Cardiac muscle cell (in vitro differentiated cells and primary cell): ENCODE data around the gene SUPT4H1. TPM values are rescaled to one million over a fixed set of nuclear protein-coding genes. Genes with fewer than 3 reads are reported as not detected.

Source experiments
- DNase-seq, 2 donors: peaks; one replicate each; pipeline versions ENCODE4 v3.0.0 to v3.0.0-alpha.2; 2010 to 2017; ENCODE audit warnings: low read depth in 1 of 2, low spot score in 1 of 2
- H3K27ac ChIP-seq: fragments of 200-600 bp; sonication (generic); 2 replicates; pipeline ENCODE4 v1.5.1; 2016
- H3K27me3 ChIP-seq: fragments of 200-600 bp; sonication (generic); 2 replicates; pipeline ENCODE4 v1.6.0; 2016; ENCODE audit warnings: control low read depth
- H3K36me3 ChIP-seq: fragments of 200-600 bp; sonication (generic); 2 replicates; pipeline ENCODE4 v1.5.1; 2016; ENCODE audit warnings: control low read depth
- H3K4me1 ChIP-seq: fragments of 200-600 bp; sonication (generic); 2 replicates; pipeline ENCODE4 v1.8.1; 2017; ENCODE audit warnings: low read depth, mild to moderate bottlenecking, mixed run types
- H3K4me3 ChIP-seq: fragments of 200-600 bp; sonication (generic); 2 replicates; pipeline ENCODE4 v1.5.1; 2016; ENCODE audit warnings: mild to moderate bottlenecking
- H3K9me3 ChIP-seq: fragments of 200-600 bp; sonication (generic); 2 replicates; pipeline ENCODE4 v1.5.1; 2017; ENCODE audit warnings: low read depth, mild to moderate bottlenecking, control low read depth
- polyA plus RNA-seq: library from polyadenylated mRNA; unstranded; fragments of >200 nt; fragmentation: Nextera tagmentation; extraction: Ambion mirVana; gene quantifications from 2 replicates; pipeline ENCODE4 v1.2.1, GENCODE V29; 2016
- total RNA-seq: library from RNA; depleted of rRNA; stranded (reverse); fragments of >200 nt; gene quantifications from 2 replicates; pipeline ENCODE4 v1.2.3, GENCODE V29; 2016
- TF ChIP-seq, protein P1 (sequence below): IDR thresholded peaks from 2 replicates; pipeline ENCODE4 v1.5.1; 2012; ENCODE audit warnings: low read depth, mild to moderate bottlenecking, low read length

Gene SUPT4H1
- total and polyA plus RNA-seq, 2 experiments from 2014 or later: 97.9 to 152 TPM

DNA sequence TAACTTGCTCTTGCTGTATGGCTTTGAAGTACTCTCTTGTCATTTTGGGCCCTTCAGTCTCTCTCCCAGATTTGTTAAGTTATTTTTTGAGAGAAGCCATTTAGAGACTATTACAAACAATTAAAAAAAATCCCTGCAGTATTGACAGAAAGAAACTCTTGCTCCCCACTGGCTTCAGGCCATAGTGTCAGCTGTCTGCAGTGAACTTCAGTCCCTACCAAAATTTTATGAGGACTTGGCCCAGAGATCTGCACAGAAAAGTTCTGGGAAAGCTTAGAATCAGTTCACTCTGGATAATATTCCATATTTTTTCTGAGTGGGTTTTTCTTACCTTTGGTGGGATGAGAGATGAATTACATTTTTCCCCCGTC is 30.9 kb upstream of the SUPT4H1 start:
- Histone ChIP-seq H3K27me3 (no peaks in the 10 kb centered on the region), H3K4me1 (peaks cover 8% of the 10 kb centered on the region)

DNA sequence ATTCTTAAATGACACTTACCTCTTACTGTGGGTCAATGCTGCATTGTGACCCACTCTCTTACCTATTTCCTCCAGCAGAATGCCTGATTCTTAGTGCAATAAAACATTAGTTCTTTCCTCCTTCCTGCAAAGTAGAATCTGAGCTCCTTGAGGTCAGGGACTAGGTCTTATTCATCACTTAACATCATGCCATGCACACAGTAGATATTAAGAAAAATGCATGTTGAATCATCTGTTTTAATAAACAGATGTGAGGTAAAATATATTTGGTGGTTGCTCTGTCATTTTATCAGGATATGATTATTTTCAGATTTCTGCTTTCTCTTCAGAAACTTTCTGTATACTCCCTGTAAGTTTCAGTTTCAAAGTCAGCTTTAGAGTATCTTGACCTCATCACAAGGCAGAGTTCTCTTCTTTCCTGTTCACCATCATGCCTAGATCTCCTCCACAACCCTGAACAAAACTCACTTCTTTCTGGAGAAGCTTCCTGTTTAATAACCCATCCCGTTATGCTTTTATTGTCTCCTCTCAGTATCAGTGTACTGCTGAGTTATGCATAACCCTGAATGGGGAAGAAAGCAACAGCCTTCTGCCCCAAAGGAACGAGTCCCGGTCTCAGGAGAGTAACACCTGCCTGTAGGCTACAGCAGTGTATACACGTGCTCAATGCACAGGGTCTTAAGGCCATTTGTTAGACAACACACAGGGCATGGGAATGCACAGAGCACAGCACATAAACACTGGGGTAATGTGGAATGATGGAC is 30.3 kb upstream of the SUPT4H1 start:
- Histone ChIP-seq H3K27ac (no peak overlapping the region), H3K27me3 (no peaks in the 10 kb centered on the region), H3K9me3 (no peaks in the 10 kb centered on the region), H3K4me3 (no peak overlapping the region), H3K36me3 (no peaks in the 10 kb centered on the region), H3K4me1 (peaks cover 8% of the 10 kb centered on the region)
- no peak for DNase-seq
- TF ChIP-seq, protein P1, sequence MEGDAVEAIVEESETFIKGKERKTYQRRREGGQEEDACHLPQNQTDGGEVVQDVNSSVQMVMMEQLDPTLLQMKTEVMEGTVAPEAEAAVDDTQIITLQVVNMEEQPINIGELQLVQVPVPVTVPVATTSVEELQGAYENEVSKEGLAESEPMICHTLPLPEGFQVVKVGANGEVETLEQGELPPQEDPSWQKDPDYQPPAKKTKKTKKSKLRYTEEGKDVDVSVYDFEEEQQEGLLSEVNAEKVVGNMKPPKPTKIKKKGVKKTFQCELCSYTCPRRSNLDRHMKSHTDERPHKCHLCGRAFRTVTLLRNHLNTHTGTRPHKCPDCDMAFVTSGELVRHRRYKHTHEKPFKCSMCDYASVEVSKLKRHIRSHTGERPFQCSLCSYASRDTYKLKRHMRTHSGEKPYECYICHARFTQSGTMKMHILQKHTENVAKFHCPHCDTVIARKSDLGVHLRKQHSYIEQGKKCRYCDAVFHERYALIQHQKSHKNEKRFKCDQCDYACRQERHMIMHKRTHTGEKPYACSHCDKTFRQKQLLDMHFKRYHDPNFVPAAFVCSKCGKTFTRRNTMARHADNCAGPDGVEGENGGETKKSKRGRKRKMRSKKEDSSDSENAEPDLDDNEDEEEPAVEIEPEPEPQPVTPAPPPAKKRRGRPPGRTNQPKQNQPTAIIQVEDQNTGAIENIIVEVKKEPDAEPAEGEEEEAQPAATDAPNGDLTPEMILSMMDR: no peak

More for the DNA sequence above, 30.9 kb upstream of the SUPT4H1 start:
- Histone ChIP-seq H3K27ac (no peak overlapping the region), H3K36me3 (no peaks in the 10 kb centered on the region), H3K4me3 (no peak overlapping the region), H3K9me3 (no peaks in the 10 kb centered on the region)
- TF ChIP-seq, protein P1: no peak
- no peak for DNase-seq

DNA sequence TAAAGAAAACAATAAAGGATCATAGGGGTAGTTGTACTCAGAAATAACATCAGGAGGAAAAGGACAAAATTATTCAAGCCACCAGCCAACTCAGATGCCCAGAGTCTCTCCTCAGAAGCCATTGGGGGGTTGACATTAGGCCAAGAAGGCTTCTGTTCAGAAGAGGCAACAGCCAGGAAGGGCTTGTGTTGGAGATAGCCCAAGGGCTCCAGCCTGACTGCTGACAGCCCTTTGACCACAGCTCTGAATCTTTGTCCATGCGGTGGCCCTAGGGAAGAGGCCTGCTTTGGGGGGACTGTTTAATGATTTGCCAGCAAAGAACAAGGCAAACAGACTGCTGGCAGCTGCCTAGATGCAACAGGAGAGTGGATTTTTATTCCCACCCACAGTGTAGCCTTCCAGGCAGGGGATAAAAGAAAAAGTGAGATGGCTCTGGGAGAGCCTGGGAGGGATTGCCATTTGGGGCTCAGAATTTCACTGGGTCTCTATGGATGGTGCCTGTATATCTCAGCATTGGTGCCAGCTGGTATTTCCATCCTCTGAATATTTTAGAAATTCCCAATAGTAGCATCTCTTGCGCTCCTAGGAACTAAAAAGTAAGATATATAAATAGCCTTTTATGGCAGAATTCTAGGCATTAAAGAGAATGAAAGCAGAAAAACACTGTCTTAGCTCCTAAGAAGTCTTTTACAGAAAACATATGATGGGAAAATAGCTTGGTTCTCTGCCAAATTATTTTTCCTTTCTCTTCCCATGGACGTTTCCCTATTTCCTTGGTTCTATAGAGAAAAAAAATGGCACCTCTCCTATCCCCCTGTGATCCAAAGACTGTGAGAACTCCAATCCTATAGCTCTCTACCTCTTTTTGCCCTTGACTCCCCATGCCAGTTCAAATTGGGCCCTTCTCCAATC is 29.4 kb upstream of the SUPT4H1 start:
- H3K4me1 ChIP-seq: peaks cover 8% of the 10 kb centered on the region
- no peaks in the 10 kb centered on the region for H3K27me3 ChIP-seq
- TF ChIP-seq, protein P1: no peak
- no peak overlapping the region for H3K27ac ChIP-seq
- peak in 1 of 2 donors; percentile 54 for DNase-seq
- H3K9me3 ChIP-seq: no peaks in the 10 kb centered on the region
- no peak overlapping the region for H3K4me3 ChIP-seq
- H3K36me3 ChIP-seq: no peaks in the 10 kb centered on the region

DNA sequence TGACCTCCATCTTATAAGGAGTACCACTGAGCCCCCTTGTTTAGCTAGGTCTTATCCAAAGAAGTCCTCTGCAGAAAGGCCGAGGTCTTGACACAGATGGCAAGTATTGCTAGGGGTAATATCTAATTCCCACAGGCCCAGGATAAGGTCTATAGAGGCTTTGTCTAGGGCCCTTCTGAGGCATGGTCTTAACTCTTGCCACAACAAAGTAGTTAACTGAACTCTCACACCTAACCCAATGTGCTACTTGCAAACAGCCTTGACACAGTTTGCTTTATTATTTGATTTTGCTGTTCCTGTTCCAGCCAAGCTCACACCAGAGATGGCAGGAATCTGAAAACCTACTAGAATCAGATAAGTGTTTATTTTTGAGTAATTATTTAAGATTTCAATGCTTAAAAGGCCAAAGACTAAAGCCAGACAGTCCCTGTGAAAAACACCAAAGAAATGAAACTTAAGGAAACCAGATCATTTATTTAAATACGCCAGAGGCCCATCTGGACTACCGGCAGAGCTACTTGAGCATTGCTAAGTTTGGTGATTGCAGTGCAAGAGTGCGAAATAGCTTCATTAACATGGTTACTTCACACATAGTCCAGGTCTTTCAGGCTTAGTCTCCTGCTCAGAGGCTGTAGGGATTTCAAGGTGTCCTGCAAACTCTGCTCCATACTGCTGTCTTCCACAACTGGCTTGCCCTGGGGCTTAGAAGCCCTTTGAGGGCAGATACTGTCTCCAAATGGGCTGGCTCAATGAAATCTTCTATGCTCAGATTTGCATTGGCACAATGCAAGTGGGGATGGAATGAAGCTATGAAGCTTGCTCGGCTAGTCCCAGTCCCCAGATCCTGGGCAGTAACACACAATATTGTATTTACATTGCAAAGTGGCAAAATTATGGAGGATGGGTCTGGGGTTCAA is 28.5 kb upstream of the SUPT4H1 start:
- TF ChIP-seq, protein P1: no peak
- DNase-seq: no peak

DNA sequence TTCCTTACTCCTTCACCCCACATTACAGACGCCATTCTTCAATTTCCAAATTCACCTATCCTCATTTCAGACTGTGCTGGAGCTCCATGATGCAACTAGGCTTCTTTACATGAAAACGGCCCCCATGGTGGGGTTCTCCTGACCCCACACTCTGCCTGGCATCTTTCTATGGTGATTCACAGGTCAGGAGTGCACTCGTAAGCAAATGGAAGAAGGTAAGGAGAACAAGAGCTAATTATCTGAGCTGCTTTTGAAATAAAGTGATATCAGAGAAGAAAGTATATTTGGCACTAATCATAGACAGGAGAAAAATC is 27.5 kb upstream of the SUPT4H1 start:
- Histone ChIP-seq H3K4me3 (no peak overlapping the region), H3K27ac (no peak overlapping the region), H3K36me3 (no peaks in the 10 kb centered on the region), H3K27me3 (no peaks in the 10 kb centered on the region), H3K4me1 (peaks cover 5% of the 10 kb centered on the region), H3K9me3 (no peaks in the 10 kb centered on the region)
- TF ChIP-seq, protein P1: no peak
- DNase-seq: no peak

More for the DNA sequence above, 28.5 kb upstream of the SUPT4H1 start:
- no peaks in the 10 kb centered on the region for H3K27me3 ChIP-seq
- no peaks in the 10 kb centered on the region for H3K9me3 ChIP-seq
- H3K4me3 ChIP-seq: no peak overlapping the region
- peaks cover 8% of the 10 kb centered on the region for H3K4me1 ChIP-seq
- H3K36me3 ChIP-seq: no peaks in the 10 kb centered on the region
- H3K27ac ChIP-seq: no peak overlapping the region
